HEK293 (cell line): Measurements from ENCODE around the gene MYO15B.
A peak's percentile ranks its signal among the peaks of the same experiment; 100 is the strongest.

Source experiments
- FEZF1 ChIP-seq: fragments of 450-650 bp; formaldehyde crosslinking; IDR thresholded peaks from 2 replicates; pipeline ENCODE4 v1.5.1; 2016; ENCODE audit warnings: missing biosample characterization, missing genetic modification characterization
- HOXA7 ChIP-seq: sonication (generic); formaldehyde crosslinking; IDR thresholded peaks from 2 replicates; pipeline ENCODE4 v1.8.1; 2022; ENCODE audit warnings: missing genetic modification reagents, borderline replicate concordance
- KLF7 ChIP-seq: fragments of 450-650 bp; formaldehyde crosslinking; IDR thresholded peaks from 2 replicates; pipeline ENCODE4 v1.5.1; 2016; ENCODE audit warnings: missing biosample characterization, missing genetic modification characterization, borderline replicate concordance
- OVOL3 ChIP-seq: fragments of 450-650 bp; formaldehyde crosslinking; IDR thresholded peaks from 2 replicates; pipeline ENCODE4 v1.5.1; 2016; ENCODE audit warnings: missing biosample characterization, missing genetic modification characterization
- SALL2 ChIP-seq: fragments of 450-650 bp; formaldehyde crosslinking; IDR thresholded peaks from 2 replicates; pipeline ENCODE4 v1.5.0; 2017; ENCODE audit warnings: missing biosample characterization, mild to moderate bottlenecking, missing genetic modification characterization, borderline replicate concordance
- SP7 ChIP-seq: fragments of 450-650 bp; formaldehyde crosslinking; IDR thresholded peaks from 2 replicates; pipeline ENCODE4 v1.5.1; 2016; ENCODE audit warnings: missing biosample characterization, missing genetic modification characterization
- ZNF112 ChIP-seq: fragments of 450-650 bp; formaldehyde crosslinking; IDR thresholded peaks from 2 replicates; pipeline ENCODE4 v1.5.0; 2017; ENCODE audit warnings: missing biosample characterization, missing genetic modification characterization
- ZNF114 ChIP-seq: fragments of 450-650 bp; formaldehyde crosslinking; IDR thresholded peaks from 2 replicates; pipeline ENCODE4 v1.5.0; 2017; ENCODE audit warnings: missing biosample characterization, missing genetic modification characterization
- ZNF140 ChIP-seq: fragments of 450-650 bp; formaldehyde crosslinking; IDR thresholded peaks from 2 replicates; pipeline ENCODE4 v1.5.1; 2016; ENCODE audit warnings: missing biosample characterization, missing genetic modification characterization
- ZNF157 ChIP-seq: fragments of 450-650 bp; formaldehyde crosslinking; IDR thresholded peaks from 2 replicates; pipeline ENCODE4 v1.5.1; 2016; ENCODE audit warnings: missing biosample characterization, missing genetic modification characterization
- ZNF202 ChIP-seq: fragments of 450-650 bp; formaldehyde crosslinking; IDR thresholded peaks from 2 replicates; pipeline ENCODE4 v1.5.1; 2016; ENCODE audit warnings: missing biosample characterization, missing genetic modification characterization, borderline replicate concordance
- ZNF24 ChIP-seq: fragments of 450-650 bp; formaldehyde crosslinking; IDR thresholded peaks from 2 replicates; pipeline ENCODE4 v1.5.1; 2016; ENCODE audit warnings: missing biosample characterization, missing genetic modification characterization
- ZNF350 ChIP-seq: fragments of 450-650 bp; formaldehyde crosslinking; IDR thresholded peaks from 2 replicates; pipeline ENCODE4 v1.5.0; 2017; ENCODE audit warnings: missing biosample characterization, mild to moderate bottlenecking, missing genetic modification characterization
- ZNF423 ChIP-seq: fragments of 450-650 bp; formaldehyde crosslinking; IDR thresholded peaks from 2 replicates; pipeline ENCODE4 v1.5.1; 2016; ENCODE audit warnings: missing biosample characterization, missing genetic modification characterization
- ZNF510 ChIP-seq: fragments of 450-650 bp; formaldehyde crosslinking; IDR thresholded peaks from 2 replicates; pipeline ENCODE4 v1.5.1; 2018; ENCODE audit warnings: mild to moderate bottlenecking, missing genetic modification characterization, missing biosample characterization; ENCODE audit not compliant: insufficient replicate concordance
- ZNF549 ChIP-seq: fragments of 450-650 bp; IDR thresholded peaks from 2 replicates; pipeline ENCODE4 v1.5.1; 2018; ENCODE audit warnings: missing biosample characterization, missing genetic modification characterization, mild to moderate bottlenecking, inconsistent platforms, moderate library complexity
- ZNF610 ChIP-seq: fragments of 450-650 bp; formaldehyde crosslinking; IDR thresholded peaks from 2 replicates; pipeline ENCODE4 v1.5.1; 2016; ENCODE audit warnings: missing biosample characterization, missing genetic modification characterization, borderline replicate concordance
- ZNF664 ChIP-seq: fragments of 450-650 bp; formaldehyde crosslinking; IDR thresholded peaks from 2 replicates; pipeline ENCODE4 v1.5.1; 2016; ENCODE audit warnings: missing biosample characterization, missing genetic modification characterization
- ZNF76 ChIP-seq: fragments of 450-650 bp; formaldehyde crosslinking; IDR thresholded peaks from 2 replicates; pipeline ENCODE4; 2016; ENCODE audit warnings: low read depth, missing biosample characterization, missing genetic modification characterization, borderline replicate concordance
- ZNF768 ChIP-seq: fragments of 450-650 bp; formaldehyde crosslinking; IDR thresholded peaks from 2 replicates; pipeline ENCODE4 v1.5.1; 2018; ENCODE audit warnings: missing biosample characterization, mild to moderate bottlenecking, missing genetic modification characterization
- ZNF785 ChIP-seq: fragments of 450-650 bp; formaldehyde crosslinking; IDR thresholded peaks from 2 replicates; pipeline ENCODE4 v1.5.1; 2016; ENCODE audit warnings: missing biosample characterization, missing genetic modification characterization
- ZNF830 ChIP-seq: fragments of 450-650 bp; IDR thresholded peaks from 2 replicates; pipeline ENCODE4 v1.5.0; 2018; ENCODE audit warnings: missing biosample characterization, missing genetic modification characterization, low read depth, mild to moderate bottlenecking, moderate library complexity
- TF ChIP-seq, protein P1 (sequence below): fragments of 450-650 bp; formaldehyde crosslinking; IDR thresholded peaks from 2 replicates; pipeline ENCODE4 v1.5.1; 2016; ENCODE audit warnings: missing biosample characterization, missing genetic modification characterization, borderline replicate concordance
- TF ChIP-seq, protein P2 (sequence below): fragments of 450-650 bp; formaldehyde crosslinking; IDR thresholded peaks from 2 replicates; pipeline ENCODE4 v1.5.1; 2017; ENCODE audit warnings: missing biosample characterization, mild to moderate bottlenecking, missing genetic modification characterization, moderate library complexity
- TF ChIP-seq, protein P3 (sequence below): fragments of 450-650 bp; formaldehyde crosslinking; IDR thresholded peaks from 2 replicates; pipeline ENCODE4; 2016; ENCODE audit warnings: missing biosample characterization, missing genetic modification characterization
- TF ChIP-seq, protein P4 (sequence below): fragments of 450-650 bp; formaldehyde crosslinking; IDR thresholded peaks from 2 replicates; pipeline ENCODE4 v1.5.1; 2016; ENCODE audit warnings: missing biosample characterization, missing genetic modification characterization
- TF ChIP-seq, protein P5 (sequence below): fragments of 450-650 bp; formaldehyde crosslinking; IDR thresholded peaks from 2 replicates; pipeline ENCODE4 v1.5.1; 2016; ENCODE audit warnings: missing biosample characterization, missing genetic modification characterization

Gene MYO15B

DNA sequence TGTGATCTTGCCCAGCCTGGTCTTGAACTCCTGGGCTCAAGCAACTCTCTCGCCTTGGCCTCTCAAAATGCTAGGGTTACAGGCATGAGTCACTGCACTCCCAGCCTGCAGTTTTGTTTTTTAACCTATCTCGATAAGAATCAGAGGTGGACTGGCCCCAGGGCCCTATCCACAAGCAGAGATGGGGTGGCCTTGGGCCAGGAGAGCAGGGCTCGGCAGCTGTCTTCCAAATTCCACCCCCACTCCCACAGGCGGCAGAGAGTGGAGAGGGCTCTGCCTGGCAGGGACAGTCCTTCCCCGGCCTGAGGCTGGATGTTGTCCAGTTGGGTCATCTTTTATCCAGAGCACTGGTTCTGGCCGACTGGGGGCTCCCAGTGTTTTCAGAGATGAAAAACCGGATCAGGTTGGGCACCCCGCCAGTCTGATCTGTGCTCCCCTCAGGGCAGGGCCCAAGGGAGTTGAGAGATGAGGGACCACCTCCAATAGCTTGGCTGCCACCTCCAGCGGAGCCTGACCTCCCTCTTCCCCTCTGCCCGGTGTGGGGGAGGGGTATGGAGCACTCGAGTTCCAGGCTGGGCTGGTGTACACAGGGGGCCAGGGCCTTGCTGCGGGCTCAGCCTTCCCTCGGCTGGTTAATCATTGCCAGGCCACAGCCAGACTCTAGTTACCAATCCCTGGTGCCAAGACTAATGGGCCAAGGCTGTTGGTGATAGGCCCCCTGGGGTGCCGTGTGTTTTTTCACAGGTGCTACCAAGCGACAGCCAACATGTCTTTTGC lies 30.3 kb upstream of the MYO15B start (continued):
- TF ChIP-seq, protein P1, sequence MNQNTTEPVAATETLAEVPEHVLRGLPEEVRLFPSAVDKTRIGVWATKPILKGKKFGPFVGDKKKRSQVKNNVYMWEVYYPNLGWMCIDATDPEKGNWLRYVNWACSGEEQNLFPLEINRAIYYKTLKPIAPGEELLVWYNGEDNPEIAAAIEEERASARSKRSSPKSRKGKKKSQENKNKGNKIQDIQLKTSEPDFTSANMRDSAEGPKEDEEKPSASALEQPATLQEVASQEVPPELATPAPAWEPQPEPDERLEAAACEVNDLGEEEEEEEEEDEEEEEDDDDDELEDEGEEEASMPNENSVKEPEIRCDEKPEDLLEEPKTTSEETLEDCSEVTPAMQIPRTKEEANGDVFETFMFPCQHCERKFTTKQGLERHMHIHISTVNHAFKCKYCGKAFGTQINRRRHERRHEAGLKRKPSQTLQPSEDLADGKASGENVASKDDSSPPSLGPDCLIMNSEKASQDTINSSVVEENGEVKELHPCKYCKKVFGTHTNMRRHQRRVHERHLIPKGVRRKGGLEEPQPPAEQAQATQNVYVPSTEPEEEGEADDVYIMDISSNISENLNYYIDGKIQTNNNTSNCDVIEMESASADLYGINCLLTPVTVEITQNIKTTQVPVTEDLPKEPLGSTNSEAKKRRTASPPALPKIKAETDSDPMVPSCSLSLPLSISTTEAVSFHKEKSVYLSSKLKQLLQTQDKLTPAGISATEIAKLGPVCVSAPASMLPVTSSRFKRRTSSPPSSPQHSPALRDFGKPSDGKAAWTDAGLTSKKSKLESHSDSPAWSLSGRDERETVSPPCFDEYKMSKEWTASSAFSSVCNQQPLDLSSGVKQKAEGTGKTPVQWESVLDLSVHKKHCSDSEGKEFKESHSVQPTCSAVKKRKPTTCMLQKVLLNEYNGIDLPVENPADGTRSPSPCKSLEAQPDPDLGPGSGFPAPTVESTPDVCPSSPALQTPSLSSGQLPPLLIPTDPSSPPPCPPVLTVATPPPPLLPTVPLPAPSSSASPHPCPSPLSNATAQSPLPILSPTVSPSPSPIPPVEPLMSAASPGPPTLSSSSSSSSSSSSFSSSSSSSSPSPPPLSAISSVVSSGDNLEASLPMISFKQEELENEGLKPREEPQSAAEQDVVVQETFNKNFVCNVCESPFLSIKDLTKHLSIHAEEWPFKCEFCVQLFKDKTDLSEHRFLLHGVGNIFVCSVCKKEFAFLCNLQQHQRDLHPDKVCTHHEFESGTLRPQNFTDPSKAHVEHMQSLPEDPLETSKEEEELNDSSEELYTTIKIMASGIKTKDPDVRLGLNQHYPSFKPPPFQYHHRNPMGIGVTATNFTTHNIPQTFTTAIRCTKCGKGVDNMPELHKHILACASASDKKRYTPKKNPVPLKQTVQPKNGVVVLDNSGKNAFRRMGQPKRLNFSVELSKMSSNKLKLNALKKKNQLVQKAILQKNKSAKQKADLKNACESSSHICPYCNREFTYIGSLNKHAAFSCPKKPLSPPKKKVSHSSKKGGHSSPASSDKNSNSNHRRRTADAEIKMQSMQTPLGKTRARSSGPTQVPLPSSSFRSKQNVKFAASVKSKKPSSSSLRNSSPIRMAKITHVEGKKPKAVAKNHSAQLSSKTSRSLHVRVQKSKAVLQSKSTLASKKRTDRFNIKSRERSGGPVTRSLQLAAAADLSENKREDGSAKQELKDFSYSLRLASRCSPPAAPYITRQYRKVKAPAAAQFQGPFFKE (tag by site-specific recombination), result no peak
- TF ChIP-seq ZNF140 (tag by site-specific recombination) (no peak), ZNF112 (tag by site-specific recombination) (no peak), OVOL3 (tag by site-specific recombination) (no peak), ZNF768 (no peak), HOXA7 (CRISPR knock-in tag) (no peak), ZNF423 (tag by site-specific recombination) (0 out of 2 replicates have a peak, but pooled peaks have one; percentile 18), ZNF785 (tag by site-specific recombination) (no peak), SP7 (tag by site-specific recombination) (no peak), ZNF202 (tag by site-specific recombination) (no peak), ZNF157 (no peak), ZNF830 (tag by site-specific recombination) (no peak), ZNF664 (tag by site-specific recombination) (no peak), FEZF1 (tag by site-specific recombination) (peak; percentile 59), ZNF549 (no peak), ZNF76 (tag by site-specific recombination) (no peak), ZNF24 (tag by site-specific recombination) (no peak), ZNF510 (no peak), ZNF350 (no peak), KLF7 (no peak), ZNF114 (tag by site-specific recombination) (no peak), SALL2 (tag by site-specific recombination) (no peak), ZNF610 (tag by site-specific recombination) (no peak)
- TF ChIP-seq, protein P2, sequence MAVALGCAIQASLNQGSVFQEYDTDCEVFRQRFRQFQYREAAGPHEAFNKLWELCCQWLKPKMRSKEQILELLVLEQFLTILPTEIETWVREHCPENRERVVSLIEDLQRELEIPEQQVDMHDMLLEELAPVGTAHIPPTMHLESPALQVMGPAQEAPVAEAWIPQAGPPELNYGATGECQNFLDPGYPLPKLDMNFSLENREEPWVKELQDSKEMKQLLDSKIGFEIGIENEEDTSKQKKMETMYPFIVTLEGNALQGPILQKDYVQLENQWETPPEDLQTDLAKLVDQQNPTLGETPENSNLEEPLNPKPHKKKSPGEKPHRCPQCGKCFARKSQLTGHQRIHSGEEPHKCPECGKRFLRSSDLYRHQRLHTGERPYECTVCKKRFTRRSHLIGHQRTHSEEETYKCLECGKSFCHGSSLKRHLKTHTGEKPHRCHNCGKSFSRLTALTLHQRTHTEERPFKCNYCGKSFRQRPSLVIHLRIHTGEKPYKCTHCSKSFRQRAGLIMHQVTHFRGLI (tag by site-specific recombination), result no peak
- TF ChIP-seq, protein P3, sequence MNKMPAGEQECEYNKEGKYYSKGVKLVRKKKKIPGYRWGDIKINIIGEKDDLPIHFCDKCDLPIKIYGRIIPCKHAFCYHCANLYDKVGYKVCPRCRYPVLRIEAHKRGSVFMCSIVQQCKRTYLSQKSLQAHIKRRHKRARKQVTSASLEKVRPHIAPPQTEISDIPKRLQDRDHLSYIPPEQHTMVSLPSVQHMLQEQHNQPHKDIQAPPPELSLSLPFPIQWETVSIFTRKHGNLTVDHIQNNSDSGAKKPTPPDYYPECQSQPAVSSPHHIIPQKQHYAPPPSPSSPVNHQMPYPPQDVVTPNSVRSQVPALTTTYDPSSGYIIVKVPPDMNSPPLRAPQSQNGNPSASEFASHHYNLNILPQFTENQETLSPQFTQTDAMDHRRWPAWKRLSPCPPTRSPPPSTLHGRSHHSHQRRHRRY (tag by site-specific recombination), result no peak
- TF ChIP-seq, protein P4, sequence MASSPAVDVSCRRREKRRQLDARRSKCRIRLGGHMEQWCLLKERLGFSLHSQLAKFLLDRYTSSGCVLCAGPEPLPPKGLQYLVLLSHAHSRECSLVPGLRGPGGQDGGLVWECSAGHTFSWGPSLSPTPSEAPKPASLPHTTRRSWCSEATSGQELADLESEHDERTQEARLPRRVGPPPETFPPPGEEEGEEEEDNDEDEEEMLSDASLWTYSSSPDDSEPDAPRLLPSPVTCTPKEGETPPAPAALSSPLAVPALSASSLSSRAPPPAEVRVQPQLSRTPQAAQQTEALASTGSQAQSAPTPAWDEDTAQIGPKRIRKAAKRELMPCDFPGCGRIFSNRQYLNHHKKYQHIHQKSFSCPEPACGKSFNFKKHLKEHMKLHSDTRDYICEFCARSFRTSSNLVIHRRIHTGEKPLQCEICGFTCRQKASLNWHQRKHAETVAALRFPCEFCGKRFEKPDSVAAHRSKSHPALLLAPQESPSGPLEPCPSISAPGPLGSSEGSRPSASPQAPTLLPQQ, result no peak
- TF ChIP-seq, protein P5, sequence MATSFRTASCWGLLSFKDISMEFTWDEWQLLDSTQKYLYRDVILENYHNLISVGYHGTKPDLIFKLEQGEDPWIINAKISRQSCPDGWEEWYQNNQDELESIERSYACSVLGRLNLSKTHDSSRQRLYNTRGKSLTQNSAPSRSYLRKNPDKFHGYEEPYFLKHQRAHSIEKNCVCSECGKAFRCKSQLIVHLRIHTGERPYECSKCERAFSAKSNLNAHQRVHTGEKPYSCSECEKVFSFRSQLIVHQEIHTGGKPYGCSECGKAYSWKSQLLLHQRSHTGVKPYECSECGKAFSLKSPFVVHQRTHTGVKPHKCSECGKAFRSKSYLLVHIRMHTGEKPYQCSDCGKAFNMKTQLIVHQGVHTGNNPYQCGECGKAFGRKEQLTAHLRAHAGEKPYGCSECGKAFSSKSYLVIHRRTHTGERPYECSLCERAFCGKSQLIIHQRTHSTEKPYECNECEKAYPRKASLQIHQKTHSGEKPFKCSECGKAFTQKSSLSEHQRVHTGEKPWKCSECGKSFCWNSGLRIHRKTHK, result no peak
